Esophagus muscularis mucosa (tissue), 4 donors: ENCODE measurements around the gene DTNBP1.

ENCODE experiments used
- EP300 ChIP-seq: sonication (generic); formaldehyde crosslinking; IDR thresholded peaks from one replicate; pipeline ENCODE4 v1.6.1; 2017; ENCODE audit warnings: antibody characterized with exemption
- POLR2A ChIP-seq: fragments of 450-650 bp; IDR thresholded peaks from one replicate; pipeline ENCODE4 v1.6.1; 2017; ENCODE audit warnings: antibody characterized with exemption, moderate library complexity, mild to moderate bottlenecking, low read depth
- TF ChIP-seq, protein P1 (sequence below), 3 experiments: fragments of 200-600 bp in 2 of 3; fragments of 450-650 bp in 1 of 3; sonication (generic) in 2 of 3; IDR thresholded peaks; one replicate each; pipeline ENCODE4 v1.5.1; 2017 to 2019; ENCODE audit warnings: antibody characterized with exemption in 3 of 3, mild to moderate bottlenecking in 2 of 3, moderate library complexity in 1 of 3

DNA sequence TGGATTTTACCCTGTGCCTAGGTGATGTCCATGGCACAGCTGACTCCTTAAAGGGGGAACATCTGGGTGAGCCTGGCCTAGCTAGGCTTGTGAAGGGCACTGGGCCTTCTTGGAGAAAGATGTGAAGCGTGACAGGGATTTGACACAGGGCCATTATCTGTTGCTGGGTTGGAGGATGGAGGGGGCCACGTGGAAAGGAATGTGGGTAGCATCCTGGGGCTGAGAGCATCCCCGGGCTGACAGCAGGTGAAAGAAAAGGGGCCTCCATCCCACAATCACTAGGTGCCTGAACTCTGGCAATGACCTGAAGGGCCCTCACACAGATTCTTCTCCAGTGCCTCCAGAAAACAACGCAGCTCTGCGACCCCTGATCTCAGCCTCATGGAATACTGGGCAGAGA lies 124.7 kb downstream of the DTNBP1 start:
- TF ChIP-seq, protein P1, sequence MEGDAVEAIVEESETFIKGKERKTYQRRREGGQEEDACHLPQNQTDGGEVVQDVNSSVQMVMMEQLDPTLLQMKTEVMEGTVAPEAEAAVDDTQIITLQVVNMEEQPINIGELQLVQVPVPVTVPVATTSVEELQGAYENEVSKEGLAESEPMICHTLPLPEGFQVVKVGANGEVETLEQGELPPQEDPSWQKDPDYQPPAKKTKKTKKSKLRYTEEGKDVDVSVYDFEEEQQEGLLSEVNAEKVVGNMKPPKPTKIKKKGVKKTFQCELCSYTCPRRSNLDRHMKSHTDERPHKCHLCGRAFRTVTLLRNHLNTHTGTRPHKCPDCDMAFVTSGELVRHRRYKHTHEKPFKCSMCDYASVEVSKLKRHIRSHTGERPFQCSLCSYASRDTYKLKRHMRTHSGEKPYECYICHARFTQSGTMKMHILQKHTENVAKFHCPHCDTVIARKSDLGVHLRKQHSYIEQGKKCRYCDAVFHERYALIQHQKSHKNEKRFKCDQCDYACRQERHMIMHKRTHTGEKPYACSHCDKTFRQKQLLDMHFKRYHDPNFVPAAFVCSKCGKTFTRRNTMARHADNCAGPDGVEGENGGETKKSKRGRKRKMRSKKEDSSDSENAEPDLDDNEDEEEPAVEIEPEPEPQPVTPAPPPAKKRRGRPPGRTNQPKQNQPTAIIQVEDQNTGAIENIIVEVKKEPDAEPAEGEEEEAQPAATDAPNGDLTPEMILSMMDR (IDR thresholded peaks at IDR 0.05), result no peak
- no peak for TF ChIP-seq POLR2A
- no peak for TF ChIP-seq EP300
